GM10847 (cell line): ENCODE measurements around the gene SERPINB8.

ENCODE experiments used
- POLR2A ChIP-seq: IDR thresholded peaks from 2 replicates; pipeline ENCODE4 v1.6.1; 2011; ENCODE audit not compliant: insufficient read length; ENCODE audit errors: extremely low read depth

Gene SERPINB8

DNA sequence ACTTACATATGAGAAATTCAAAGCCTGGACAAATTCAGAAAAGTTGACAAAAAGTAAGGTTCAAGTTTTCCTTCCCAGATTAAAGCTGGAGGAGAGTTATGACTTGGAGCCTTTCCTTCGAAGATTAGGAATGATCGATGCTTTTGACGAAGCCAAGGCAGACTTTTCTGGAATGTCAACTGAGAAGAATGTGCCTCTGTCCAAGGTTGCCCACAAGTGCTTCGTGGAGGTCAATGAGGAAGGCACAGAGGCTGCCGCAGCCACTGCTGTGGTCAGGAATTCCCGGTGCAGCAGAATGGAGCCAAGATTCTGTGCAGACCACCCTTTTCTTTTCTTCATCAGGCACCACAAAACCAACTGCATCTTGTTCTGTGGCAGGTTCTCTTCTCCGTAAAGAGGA lies 17.0 kb downstream of the SERPINB8 start:
- no peak for TF ChIP-seq POLR2A

DNA sequence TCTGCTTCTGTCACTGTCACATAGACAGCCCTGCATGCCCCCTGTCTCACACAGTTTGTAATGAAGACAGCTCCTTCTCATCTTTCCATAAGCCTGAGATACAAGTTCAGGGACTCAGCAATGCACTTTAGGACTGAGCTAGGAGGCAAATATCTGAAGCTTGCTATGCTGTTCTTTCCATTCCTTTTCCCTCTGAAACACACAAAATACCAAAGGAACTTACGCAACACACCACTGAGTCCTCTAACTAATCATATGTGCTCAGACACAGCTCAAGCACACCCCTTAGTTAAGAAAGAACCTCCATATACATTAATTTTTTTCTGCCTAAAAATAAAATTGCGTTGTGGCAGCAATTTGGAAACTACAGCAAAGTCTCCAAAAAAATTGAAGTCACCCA lies 17.9 kb downstream of the SERPINB8 start:
- TF ChIP-seq POLR2A: no peak

- TF ChIP-seq POLR2A: no peak
Measured at GRCh38 chr18:63992751-63993150, 22.9 kb downstream of the SERPINB8 start.

DNA sequence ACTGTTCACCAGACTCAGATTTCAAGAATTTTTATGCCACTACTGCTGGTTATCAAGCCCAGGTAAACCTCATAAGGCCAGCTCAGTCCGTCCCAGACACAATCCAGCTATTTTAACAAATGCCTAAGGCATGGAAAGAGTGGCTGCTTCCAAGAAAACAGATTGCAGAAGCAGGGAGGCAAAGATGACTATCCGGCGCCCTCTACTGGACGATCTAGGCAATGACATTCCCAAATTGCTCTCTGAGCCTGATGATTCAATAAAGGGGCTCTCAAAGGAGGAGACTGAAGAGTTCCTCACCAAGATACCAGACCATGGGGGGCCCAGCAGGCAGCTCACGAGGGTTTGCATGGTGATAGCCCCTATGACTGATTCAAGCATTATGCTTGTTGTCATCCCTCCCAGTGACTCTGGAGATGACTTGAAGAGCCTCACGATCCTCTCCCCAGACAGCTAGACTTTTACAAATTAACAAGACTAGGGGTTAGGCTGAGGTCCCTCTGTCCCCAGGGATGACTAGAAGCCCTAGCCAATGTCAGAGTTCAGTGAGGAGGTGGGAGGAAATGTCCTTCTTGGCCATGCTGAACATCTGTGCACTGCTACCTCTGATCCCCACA lies 25.0 kb downstream of the SERPINB8 start:
- TF ChIP-seq POLR2A: no peak

- no peak for TF ChIP-seq POLR2A
Measured at GRCh38 chr18:63997041-63997440, 27.2 kb downstream of the SERPINB8 start.

GRCh38 chr18:63997606-63998005 lies 27.7 kb downstream of the SERPINB8 start:
- TF ChIP-seq POLR2A: no peak

DNA sequence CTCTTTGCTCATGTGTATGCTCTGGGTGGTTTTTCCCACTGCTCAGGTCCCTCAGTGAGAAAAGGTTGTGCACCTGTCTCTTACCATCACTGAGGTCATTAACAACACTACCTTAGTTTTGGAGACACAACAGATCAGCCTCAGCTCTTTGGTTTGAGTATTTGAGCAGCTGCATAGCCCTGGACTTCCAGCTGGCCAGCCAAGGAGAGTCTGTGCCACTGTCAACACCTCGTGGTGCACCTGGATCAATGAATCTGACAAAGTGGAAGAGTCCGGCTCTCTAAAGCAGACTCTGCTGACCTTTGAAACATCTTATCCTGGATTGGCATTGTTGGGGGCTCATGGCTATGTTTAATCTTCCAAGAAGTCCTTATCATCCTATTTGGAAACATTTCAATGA lies 30.0 kb downstream of the SERPINB8 start:
- no peak for TF ChIP-seq POLR2A

GRCh38 chr18:64002581-64002980 lies 32.7 kb downstream of the SERPINB8 start:
- TF ChIP-seq POLR2A: no peak

GRCh38 chr18:64009305-64009704 lies 39.4 kb downstream of the SERPINB8 start:
- no peak for TF ChIP-seq POLR2A

- TF ChIP-seq POLR2A: no peak
Measured at GRCh38 chr18:64011513-64011912, 41.6 kb downstream of the SERPINB8 start.

DNA sequence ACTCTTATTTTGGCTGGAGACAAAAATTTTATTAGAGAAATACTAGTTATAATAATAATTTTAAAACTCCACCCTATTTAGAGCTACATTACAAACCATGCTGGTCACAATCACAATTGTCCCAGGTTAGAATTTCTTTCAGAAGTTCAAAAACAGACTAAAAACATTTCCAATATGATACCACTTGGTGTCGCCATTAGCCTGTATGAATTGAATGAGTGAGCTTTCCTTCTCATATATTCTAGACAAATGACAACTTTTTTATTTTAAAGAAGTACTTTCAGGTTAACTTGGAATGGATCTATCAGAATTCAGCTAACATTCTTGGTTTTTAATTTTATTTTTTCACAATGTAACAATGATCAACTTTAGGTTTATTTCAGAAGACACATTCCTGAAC lies 48.0 kb downstream of the SERPINB8 start:
- no peak for TF ChIP-seq POLR2A

DNA sequence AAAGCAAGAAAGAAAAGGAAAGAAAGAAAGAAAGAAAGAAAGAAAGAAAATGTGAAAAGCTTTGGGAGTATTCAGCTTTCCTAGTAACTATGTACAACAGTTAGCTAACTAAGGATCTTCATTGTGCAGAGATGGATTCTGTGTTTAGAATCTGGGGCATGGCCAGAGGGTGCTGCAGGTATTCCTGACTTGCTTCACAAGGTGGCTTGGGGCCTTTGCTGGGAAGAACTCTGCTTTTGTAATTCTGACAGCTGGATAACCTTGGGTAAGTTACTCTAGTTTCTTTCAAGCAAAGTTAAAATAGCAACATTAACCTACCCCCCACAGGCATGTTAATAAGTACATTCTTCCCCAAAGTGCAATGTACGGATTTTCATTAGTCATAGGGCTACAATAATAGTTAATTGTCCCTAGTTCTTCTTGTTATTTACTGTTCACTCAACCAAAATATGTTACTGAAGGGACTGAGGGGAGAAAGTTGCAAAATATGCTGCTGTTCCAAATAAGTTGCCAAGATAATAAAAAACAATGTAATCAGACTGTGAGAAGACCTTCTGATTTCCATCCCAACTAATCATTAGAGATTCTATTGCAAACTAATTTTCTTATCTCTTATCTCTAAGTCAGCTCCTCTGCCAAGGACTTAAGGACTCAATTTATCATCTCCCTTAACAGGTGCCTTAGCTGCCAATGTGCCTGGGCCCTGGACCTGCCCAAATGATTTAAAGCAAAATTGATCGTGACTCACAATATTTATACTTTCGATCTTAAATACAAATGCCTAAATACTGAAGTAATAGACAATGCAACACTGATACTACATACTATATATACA lies 50.3 kb downstream of the SERPINB8 start:
- TF ChIP-seq POLR2A: no peak

DNA sequence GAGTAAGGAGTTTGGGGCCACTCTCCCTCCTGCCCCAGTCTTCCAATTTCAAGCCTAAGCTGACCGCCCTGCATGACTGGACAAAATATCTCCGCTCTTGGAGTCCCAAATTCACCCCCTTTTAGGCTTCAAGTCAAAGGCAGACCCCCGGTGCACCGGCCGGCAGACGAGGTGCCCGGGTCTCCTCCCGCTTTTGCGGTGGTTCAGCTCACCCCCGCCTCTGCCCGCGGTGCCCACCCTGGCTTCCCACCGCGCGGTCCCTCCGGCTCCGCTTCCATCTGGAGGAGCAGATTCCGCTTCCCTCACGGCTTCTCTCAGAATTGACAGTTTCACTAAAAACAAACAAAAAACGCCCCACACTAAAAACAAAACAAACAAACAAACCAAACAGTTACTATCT lies 56.5 kb downstream of the SERPINB8 start:
- no peak for TF ChIP-seq POLR2A

- no peak for TF ChIP-seq POLR2A
Measured at GRCh38 chr18:64027931-64028695, 58.2 kb downstream of the SERPINB8 start.

DNA sequence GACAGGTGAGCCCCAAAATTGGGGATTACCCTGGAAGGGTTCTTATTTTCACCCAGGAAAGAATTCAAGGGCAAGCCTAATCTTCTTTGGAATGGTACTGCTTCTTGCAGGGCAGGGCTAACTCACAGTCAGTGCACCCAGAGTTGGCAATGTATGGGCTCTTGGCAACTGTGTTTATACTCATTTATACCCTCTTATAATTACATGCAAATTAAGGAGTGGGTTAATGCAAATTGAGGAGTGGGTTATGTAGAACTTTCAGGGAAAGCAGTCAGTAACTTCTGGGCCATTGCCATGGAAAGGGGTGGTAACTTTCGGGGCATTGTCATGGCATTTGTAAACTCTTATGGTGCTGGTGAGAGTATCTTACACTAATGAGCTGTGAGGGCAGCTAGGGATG lies 59.2 kb downstream of the SERPINB8 start:
- no peak for TF ChIP-seq POLR2A

DNA sequence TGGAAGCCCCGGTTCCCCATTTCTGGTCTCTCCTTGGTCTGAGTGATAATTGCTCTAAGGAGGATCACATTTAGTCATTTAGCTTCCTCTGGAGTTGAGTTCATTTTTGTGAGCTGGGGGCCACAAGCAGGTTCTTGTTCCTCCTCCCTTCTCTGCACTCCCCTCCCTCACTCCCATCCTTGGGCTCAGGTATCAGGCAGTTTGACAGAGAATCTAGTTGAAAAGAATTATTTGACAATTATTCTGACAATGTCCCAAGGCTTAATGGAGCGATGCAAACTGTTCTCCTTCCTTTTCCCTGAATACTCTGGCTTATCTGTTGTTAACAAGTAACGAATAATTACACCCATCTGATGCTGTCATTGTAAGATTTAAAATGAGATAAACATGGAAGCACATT lies 61.5 kb downstream of the SERPINB8 start:
- no peak for TF ChIP-seq POLR2A
